Left cardiac atrium (tissue), 4 donors: ENCODE results near the gene CCDC188. TPM values are rescaled to one million over a fixed set of nuclear protein-coding genes. Genes with fewer than 3 reads are reported as not detected.
A peak's percentile ranks its signal among the peaks of the same experiment; 100 is the strongest.
"Not testable (repeated sequence)": the region's sequence is repeated elsewhere in the genome, so short reads cannot be mapped to it uniquely, and the experiment has no call there.

Source experiments
- ATAC-seq, 2 donors: fragments of 200-7000 bp; cut with Tn5 transposase; one replicate each; pipeline ENCODE4 v1.9.1; 2020; ENCODE audit warnings: mild to moderate bottlenecking in 2 of 2, moderate library complexity in 2 of 2
- DNase-seq: peaks from one replicate; pipeline ENCODE4 v3.0.0-alpha.2; 2020
- intact Hi-C, 2 donors: fragments of 100-400 bp; cut with DNase I; formaldehyde crosslinking; loops; one replicate each; pipeline versions ENCODE4 v1.14.1 to v1.15.1; 2022 to 2023
- total RNA-seq, 2 donors: library from RNA; stranded (reverse); fragmentation: NEBNext Ultra II Directional; extraction: Animal tissue kit (Norgen Biotek cat#: 25700); gene quantifications; one replicate each; pipeline ENCODE4 v1.2.1, GENCODE V29; 2021
- donor health status: DM: no; HTN: yes; CAD: no.
- donor health status: DM: no; HTN: yes; CAD: no; lungs with severe emphysema.
- donor health status: DM: yes; HTN: yes; CAD: no.
- donor health status: Dilated cardiomyopathy.

Gene CCDC188
- total RNA-seq, 2 donors from 2014 or later, result 0.44 to 0.62 TPM

DNA sequence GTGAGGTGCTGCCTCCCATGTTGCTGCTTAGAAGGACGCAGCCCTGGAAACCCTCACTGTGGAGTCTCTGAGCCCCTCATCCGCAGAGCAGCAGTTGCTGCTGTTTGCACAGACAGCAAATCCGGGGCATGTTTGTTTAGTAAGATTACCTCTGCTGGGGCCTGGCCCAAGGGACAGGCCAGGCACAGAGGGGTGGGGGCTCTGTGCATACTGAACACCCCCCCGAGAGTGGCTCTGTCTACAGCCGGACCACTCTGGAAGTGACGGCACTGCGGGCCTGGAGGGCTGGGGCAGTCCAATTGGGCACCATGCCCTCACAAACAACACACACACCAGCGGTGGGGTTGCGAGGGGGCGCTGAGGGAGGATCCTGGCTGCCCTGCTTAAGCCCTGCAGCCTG lies 22.9 kb upstream of the CCDC188 start:
- no peak for DNase-seq
- no peak for ATAC-seq
- intact Hi-C loops, result loop anchor here in 1 of 2 donors (5.0 kb wide), 1 partner anchor 99 kb away; no protein-coding TSS in a partner anchor

DNA sequence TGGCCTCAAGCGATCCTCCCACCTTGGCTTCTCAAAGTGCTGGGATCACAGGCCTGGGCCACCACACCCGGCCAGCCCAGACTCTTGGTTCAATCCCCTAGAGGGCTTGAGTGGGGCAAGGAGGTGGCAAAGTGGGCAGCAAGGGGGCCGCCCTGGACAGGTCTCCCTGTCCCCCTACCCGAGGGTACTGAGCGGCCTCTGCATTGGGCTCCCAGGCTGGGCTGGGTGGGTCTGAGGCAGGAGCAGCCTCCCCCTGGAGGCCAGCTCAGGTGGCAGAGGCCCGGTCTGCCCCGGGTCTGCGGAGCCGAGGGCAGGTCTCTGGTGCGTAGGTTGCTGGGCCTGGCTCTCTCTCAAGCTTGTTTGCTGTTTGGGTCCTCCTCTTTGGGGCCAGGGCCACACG lies 22.4 kb upstream of the CCDC188 start:
- DNase-seq (no peak), ATAC-seq (no peak)
- intact Hi-C loops, result loop anchor here in 1 of 2 donors (5.0 kb wide), 1 partner anchor 99 kb away; no protein-coding TSS in a partner anchor

DNA sequence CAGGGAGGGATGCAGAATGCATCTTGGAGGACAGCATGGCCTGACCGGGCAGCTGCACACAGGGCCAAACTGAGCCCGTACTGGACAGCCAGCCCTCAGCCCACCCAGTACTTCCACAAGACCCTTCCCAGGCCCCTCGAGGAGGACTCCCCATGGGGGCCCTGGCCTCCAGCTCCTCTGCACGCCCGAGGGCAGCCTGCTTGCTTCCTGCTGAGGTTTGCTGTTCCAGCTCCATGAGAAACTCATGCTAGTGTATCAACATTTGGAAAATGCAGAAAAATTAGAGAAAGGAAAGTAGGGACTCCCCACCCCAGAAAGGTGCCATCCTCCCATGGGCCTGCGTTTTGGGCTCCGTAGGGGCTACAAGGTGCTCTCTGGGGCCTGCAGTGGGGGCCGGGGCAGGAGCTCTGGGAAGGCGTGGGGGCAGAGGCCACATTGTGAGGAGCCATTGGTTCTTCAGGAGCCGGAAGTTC lies 21.3 kb upstream of the CCDC188 start:
- DNase-seq (no peak), ATAC-seq (no peak)
- intact Hi-C loops, result loop anchor here in 1 of 2 donors (5.0 kb wide), 1 partner anchor 100 kb away; no protein-coding TSS in a partner anchor

DNA sequence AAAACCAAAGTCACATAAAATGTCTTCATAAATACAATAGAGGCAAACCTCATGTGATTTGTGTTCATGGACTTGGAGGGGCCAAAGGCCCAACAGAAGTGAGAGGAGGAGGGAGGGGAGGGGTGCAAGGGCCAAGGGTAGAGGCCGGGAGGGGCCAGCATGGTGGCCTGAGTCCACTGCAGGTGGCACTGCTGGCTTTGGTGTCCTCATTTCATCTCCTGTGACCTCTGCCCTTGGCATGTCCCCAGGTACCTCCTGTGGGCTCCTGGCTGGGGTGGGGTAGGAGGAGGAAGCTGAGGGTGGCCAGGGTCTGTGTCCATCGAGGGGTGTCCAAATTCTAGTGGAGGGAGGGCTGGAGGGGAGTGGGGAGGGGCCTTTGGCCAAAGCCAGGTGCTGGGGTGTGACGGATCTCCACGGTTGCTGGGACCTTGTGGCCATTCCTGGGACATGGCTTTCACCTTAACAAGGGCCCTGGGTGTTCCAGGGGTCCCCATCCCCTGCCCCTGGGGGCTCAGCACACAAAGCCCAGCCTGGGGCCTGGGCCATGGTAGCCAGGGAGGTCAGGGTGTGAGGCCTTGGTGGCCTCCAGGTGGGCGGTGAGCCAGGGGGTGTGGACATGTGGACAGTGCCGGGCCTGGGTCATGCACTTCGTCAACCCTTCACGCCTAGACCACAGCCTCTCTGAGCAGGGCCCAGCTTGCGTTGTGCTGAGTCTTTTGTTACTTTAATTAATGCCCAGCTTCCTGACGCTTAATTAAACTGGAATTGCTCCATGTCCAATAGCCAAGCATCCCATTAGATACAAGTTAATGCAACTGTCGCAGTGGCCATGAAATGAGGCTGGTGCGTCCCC lies 20.7 kb upstream of the CCDC188 start:
- intact Hi-C loops, result loop anchor here in 1 of 2 donors (5.0 kb wide), 1 partner anchor 101 kb away; no protein-coding TSS in a partner anchor
- DNase-seq (no peak), ATAC-seq (no peak)

DNA sequence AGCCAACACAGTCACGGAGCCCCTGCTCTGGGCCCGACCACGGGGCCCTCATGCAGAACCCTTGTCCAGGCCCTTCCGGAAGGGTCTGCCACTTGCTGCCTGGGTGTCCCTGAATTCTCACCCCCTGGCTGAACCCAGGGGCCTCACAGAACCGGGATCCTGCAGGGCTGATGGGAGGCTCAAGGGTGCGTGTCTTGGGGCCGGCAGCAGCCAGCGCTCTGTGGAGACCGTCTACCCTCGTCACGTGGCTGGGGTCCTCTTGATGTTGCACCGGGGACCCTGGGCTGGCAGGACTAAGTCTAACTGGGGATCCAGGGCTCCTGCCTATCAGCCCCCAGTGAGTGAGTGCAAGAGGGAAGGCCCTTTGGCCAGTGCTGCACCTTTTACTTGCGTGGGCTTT lies 19.3 kb upstream of the CCDC188 start:
- intact Hi-C loops, result loop anchor here in 1 of 2 donors (5.0 kb wide), 1 partner anchor 102 kb away; no protein-coding TSS in a partner anchor
- DNase-seq, result no peak
- ATAC-seq, result no peak

DNA sequence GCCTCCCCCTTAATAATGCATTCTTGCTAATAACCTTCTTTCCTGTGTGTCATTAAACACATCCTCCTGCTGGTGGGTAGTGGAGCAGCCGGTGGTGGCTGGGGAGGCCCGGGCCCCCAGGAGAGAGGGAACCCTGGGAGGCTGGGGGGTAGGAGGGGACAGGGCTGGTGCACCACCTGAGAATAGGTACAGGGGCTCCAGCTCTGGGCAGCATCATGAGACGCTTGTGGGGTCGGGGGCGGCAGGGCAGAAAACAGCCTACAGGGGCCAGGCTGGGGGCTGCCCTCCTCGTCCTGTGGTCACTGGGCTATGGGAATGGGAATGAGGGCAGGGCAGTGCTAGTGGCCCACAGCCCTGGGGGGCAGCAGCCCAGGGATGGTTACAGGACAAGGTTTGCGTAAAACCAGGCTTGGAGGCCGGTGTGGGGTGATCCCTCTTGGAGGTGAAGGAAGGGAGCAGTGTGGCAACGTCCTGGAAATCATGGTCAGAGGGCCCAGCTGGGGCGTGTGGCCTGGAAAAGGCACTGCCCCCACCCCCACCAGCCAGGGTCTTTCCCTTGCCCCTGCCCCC lies 18.5 kb upstream of the CCDC188 start:
- intact Hi-C loops, result no loop called here
- ATAC-seq (no peak), DNase-seq (no peak)

DNA sequence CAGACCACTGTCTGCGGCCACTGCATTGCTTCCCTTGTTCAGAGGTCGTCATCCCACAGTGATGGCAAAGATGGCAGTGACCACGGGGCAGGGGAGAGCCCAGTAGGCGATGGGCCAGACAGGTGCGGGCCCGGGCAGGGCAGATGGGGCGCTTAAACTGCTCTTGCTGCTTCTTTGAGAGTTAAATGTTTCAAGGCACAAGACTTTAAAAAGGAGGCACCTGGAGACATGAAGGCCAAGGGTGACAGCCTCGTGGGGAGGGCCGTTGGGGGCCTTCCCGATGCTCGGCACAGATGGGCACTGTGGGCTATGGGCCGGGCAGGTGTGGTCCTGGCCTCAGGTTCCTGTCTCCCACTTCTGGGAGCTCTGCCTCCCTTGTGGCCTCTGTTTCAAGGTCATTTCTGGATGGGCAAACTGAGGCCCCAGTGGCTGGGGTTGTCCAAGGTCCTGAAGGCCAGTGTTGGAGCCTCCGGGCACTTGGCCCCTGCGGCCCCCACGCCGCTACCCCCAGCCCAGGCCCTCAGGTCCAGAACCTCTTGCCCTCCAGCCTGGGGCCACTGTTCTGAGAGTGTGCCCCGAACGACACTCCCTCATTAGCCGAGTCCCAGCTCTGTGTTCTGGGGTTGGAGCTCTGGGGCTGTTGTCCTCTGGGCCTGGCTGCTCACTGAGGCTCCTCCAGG lies 16.9 kb upstream of the CCDC188 start:
- no peak for DNase-seq
- intact Hi-C loops, result no loop called here
- no peak for ATAC-seq

DNA sequence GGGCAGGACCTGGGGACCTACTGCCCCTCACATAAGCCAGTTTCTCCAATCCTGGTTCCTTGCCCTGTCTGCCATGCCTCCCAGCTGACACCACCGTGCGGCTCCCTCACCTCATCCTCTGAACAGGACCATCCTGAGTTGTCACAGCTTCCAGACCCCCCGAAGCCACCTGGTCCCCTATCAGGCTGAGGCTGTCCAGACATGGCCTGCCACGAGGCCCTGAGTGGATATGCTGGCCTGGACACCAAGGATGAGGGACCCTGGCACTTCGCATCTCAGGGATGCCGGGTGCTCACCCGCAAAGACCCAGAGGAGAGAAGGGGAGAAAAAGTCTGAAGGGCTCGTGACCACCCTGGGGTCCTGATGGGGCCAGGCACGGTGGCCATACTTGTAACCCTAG lies 15.8 kb upstream of the CCDC188 start:
- ATAC-seq (no peak), DNase-seq (no peak)
- intact Hi-C loops, result no loop called here

DNA sequence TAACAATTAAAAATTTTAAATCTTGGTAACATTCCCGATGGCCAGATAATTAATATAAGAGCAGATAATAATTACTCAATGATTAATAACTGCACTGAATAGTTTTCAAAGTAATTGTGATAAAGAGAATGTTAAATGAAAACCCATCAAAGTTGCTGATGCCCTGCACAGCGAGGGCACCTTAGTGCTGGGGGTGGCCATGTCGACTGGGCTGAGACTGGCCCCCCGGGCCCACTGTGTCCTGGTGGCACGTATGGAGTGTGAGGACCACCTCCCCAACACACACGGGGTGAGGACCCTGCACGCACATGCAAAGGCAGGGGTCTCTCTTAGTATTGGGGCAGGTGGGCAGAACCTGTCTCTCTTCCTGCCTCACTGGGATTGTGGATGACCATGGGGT lies 15.1 kb upstream of the CCDC188 start:
- intact Hi-C loops, result no loop called here
- DNase-seq (no peak), ATAC-seq (no peak)

DNA sequence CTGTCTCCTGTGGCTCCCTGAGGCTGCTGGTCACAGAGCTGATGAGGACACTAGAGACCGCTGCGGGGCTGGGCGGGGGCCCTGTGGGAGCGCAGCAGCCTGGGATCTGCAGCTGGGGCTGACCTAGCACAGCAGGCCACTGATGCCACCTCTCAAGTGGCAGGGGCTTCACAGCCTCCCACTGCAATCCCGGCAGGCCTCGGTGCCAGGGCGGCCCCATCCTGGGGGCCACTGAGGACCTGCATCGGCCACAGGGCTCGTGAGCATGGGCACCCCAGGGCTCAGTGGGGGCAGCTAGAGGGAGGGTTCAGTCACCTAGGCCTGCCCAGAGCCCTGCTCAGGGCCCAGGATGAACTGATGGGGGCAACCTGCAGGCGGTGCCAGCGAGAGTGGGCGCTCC lies 14.6 kb upstream of the CCDC188 start:
- intact Hi-C loops, result no loop called here
- ATAC-seq, result no peak
- no peak for DNase-seq

DNA sequence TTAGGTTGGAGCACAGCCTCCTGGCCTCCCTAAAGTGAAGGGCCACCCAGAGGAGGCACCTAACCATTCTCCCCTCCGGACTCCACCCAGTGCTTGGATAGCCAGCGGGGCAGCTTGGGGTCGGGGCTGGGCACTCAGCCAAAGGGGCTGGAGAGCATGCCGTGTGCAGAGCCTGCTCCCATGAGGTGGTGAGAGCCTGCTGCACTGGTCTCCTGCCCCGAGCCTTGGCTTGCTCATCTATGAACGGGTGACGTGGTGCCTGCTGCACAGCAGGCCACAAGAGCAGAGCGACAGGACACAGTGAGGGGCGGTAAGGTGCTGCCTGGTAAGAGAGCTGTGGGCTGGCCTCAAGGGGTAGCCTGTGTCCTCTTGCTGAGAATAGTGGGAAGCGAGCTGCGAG lies 14.0 kb upstream of the CCDC188 start:
- no peak for DNase-seq
- intact Hi-C loops, result no loop called here
- ATAC-seq, result no peak

DNA sequence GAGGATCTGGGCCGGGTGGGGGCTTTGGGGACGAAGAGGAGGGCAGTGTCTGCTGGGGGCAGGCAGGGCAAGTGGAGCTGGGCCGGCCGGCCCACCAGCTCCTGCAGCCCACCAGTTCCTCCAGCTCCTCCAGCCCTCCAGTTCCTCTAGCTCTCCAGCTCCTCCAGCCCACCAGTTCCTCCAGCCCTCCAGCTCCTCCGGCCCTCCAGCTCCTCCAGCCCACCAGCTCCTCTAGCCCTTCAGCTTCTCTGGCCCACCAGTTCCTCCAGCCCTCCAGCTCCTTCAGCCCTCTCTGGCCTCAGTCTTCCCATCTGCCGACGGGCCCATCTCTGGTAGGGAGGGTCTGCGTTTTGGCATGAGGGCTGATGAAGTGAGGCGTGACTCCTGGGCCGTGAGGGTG lies 9.2 kb upstream of the CCDC188 start:
- ATAC-seq, result no peak
- intact Hi-C loops, result no loop called here
- no peak for DNase-seq

DNA sequence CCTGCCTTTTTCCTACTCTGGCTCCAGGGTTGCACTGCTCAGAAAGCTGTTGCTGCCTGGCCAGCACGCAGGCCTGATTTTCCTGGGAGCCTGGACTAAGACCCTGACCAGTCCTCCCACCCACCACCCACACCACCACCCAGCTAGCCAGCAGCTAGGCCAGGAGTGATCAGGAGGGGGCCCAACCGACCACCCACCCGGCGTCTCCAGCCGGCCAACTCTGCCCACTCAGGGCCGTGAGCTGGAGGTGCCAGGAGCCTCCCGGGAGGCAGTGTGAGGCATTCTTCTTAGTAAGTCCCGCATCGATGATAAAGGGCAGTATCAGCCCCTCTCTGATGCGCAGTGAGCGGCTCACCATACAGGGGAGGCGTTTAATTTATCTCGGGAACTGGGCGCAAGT lies 8.7 kb upstream of the CCDC188 start:
- ATAC-seq, DNase-seq: not testable (repeated sequence)
- intact Hi-C loops, result loop anchor here (2.0 to 5.0 kb wide), 2 partner anchors 108 to 125 kb away; partner anchors contain the start of gene RTN4R (in 2 of the 2)

DNA sequence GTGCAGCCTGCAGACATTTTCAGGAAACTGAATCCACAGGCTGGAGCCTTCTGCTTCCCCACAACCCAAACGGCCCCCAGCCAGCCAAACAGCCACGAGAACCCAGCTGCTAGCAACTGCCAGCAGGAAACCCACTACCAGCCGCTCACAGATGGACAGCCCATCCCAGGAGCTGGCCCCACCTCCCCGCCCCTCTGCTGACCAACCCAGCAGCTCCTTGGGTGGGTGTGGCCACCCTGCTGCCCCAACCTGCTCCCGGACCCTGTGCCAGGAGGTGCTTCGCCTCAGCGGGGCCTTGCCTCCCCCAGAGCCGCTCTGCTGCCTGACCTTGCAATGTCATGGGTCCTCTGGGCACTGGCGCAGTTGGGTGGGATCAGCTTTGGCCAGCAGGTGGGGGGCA lies 8.2 kb upstream of the CCDC188 start:
- intact Hi-C loops, result loop anchor here (2.0 to 5.0 kb wide), 2 partner anchors 108 to 126 kb away; partner anchors contain the start of gene RTN4R (in 2 of the 2)
- ATAC-seq (peak in 1 of 2 donors; percentile 25), DNase-seq (no peak)

DNA sequence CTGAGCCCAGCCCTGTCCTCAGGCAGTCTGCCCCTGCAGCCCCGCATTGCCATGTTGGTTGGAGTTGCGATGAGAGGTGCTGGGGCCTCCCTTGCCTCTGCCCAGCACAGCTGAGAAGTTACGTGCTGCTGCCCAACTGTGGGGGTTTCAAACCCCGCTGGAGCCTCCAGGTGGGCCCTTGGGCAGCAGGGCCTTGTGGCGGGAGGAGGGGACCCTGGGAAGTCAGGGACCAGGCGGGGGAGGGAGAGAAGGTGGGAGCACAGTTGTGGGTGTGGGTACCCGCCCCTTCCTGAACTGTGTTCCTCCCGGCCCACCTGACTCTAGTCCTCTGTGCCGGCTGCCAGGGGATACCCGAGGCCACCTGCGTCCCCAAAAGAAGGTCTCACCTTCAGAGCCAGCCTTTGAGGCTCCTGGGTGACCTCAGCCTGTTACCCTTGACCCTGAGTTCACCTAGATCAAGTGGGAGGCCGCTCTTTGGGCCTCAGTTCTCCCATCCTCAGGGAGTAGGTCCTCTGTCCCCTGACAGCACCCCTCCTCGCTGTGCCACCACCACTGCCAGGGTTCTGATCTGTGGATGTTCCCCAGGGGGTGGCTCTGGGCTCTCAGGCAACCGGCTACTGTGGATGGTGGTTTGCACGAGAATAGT lies 7.7 kb upstream of the CCDC188 start:
- intact Hi-C loops, result loop anchor here (2.0 to 5.0 kb wide), 2 partner anchors 109 to 126 kb away; partner anchors contain the start of gene RTN4R (in 2 of the 2)
- DNase-seq, result no peak
- no peak for ATAC-seq

DNA sequence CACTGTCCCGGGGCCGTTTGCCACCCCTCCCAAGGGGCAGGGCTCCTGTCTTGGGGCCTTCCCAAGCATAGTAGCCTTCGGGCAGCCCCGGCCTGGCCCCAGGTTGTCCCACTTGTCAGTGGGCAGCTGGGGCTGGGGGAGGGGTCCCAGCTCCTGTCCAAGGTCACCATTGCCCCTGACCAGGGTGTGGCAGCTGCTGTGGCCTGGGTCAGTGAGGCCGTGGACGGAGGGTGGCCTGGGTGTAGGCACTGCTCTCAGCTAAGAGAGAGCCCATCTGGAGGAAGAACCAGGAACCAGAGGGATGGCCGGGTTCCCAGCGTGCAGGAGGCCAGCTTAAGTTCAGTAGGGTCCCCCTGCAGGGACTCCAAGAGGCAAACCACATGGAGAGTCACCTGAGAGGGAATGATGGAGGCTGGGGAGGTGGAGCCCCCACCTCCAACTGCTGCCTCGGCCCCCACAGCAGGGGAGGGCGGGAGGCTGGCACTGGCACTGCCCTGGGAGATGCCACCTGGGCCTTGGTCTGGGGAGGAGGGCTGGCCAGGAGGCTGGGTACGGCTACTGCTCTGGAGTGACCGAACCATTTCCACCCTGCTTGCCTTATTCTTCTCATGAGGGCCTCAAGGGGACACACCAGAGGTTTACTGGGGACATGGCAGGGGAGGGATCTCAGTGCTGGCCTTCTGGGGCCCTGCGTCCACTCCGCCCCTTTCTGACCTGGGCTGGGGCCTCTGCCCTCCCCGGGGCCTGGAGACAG lies 6.8 kb upstream of the CCDC188 start:
- ATAC-seq, result no peak
- intact Hi-C loops, result loop anchor here (1.0 to 5.0 kb wide), 3 partner anchors 110 to 128 kb away; partner anchors contain the start of gene RTN4R (in 2 of the 2)

DNA sequence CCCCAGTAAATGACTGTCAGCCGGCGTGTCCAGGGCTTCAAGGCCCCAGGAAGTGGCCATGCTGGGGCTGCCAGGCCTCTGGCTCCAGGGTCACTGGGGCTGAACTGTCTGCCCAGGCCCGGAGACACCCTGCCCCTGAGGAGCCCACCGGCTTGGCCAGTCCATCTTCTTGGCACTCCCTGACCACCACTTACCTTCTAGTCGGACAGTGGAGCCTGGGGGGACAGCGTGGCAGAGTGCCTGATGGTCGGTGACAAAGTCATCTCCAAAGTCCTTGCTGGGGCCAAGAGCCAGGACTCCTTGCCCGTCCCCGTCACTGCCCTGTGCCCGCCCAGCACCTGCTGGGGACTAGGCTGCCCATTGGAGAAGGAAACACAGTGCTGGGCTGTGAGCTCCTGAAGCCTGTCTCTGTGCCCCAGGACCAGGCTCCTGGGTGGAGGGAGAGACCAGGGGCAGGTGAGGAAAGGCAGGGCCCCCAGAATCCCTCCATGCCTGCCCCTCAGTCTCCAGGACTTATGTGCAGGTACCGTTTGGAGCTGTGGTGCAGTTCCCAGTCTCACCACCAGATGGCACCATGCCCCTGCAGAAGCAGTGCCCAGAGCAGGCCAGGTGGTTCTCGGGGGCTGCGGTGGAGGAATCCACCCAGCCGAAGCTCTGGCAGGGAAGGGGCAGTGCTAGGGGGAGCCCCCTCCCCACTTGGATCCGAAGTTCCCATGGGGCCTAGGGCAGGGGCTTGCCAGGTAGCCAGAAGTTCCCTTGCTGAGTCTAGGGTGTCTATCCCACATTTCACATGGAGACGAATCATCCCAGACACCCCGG lies 6.0 kb upstream of the CCDC188 start:
- ATAC-seq, result peak; percentile 75 to 83
- DNase-seq, result peak; percentile 81
- intact Hi-C loops, result loop anchor here (1.0 to 5.0 kb wide), 2 partner anchors 110 to 128 kb away; partner anchors contain the start of gene RTN4R (in 2 of the 2)

More for the DNA sequence above, 6.8 kb upstream of the CCDC188 start:
- no peak for DNase-seq
